ENCODE data around the gene ITGBL1. TPM values are rescaled to one million over a fixed set of nuclear protein-coding genes. Genes with fewer than 3 reads are reported as not detected.

Gene ITGBL1
- total and polyA plus RNA-seq, 2 of the 4 experiments (the other 2 are of a cell fraction), result 22.2 to 24.2 TPM

GRCh38 chr13:101700598-101700997, 248.1 kb downstream of the ITGBL1 start:
- no peak for DNase-seq
- BruUV-seq (replicated peaks), result no TSS peak
- POLR2A ChIA-PET (ENCODE audit: unreplicated experiment), result no interaction called here

More at GRCh38 chr13:101700598-101700997, 248.1 kb downstream of the ITGBL1 start:
- no peak overlapping the region for H3K4ac ChIP-seq (ENCODE audit: low read depth, low read length)
- no peak overlapping the region for H3K23ac ChIP-seq (ENCODE audit: low read depth, low read length)
- H3K14ac ChIP-seq (replicated peaks; ENCODE audit: low read depth, low read length), result no peak overlapping the region
- intact Hi-C loops (cut with micrococcal nuclease), result no loop called here
- H2BK5ac ChIP-seq (ENCODE audit: low read depth, low read length, poor library complexity, severe bottlenecking), result no peak overlapping the region
- H2AFZ ChIP-seq (replicated peaks; ENCODE audit: low read length, poor library complexity), result no peak overlapping the region
- no peaks in the 10 kb centered on the region for H4K20me1 ChIP-seq (ENCODE audit: insufficient read depth, low read length)
- no peaks in the 10 kb centered on the region for H3K4me1 ChIP-seq (ENCODE audit: control insufficient read depth, insufficient read depth, low read length)
- no peak overlapping the region for H3K4me3 ChIP-seq (ENCODE audit: insufficient read depth, low read depth, low read length)
- no peak overlapping the region for H3K56ac ChIP-seq (ENCODE audit: extremely low read depth, insufficient read depth, low read length)
- dilution Hi-C loops (cut with HindIII; ENCODE audit: low sequenced_read_pairs, unreplicated experiment), result no loop called here
- no peak overlapping the region for H2BK20ac ChIP-seq (ENCODE audit: low read depth, low read length)
- H2AK9ac ChIP-seq (replicated peaks; ENCODE audit: low read depth, low read length, poor library complexity), result no peak overlapping the region
- no peaks in the 10 kb centered on the region for H3K9me3 ChIP-seq (ENCODE audit: control insufficient read depth, insufficient read depth, low read length)
- H4K5ac ChIP-seq (ENCODE audit: low read depth, low read length), result no peak overlapping the region
- H4K8ac ChIP-seq (ENCODE audit: low read depth in 2 of 2, low read length in 2 of 2), result no peak overlapping the region
- H3K9ac ChIP-seq (ENCODE audit: low read depth, low read length), result no peak overlapping the region
- H3K4me2 ChIP-seq (ENCODE audit: low read depth, low read length), result no peak overlapping the region
- TF ChIP-seq, protein P1, sequence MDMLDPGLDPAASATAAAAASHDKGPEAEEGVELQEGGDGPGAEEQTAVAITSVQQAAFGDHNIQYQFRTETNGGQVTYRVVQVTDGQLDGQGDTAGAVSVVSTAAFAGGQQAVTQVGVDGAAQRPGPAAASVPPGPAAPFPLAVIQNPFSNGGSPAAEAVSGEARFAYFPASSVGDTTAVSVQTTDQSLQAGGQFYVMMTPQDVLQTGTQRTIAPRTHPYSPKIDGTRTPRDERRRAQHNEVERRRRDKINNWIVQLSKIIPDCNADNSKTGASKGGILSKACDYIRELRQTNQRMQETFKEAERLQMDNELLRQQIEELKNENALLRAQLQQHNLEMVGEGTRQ (IDR thresholded peaks at IDR 0.05; ENCODE audit: low read depth, low read length), result no peak
- TF ChIP-seq RAD21 (IDR thresholded peaks at IDR 0.05; ENCODE audit: low read length) (no peak), SMC3 (IDR thresholded peaks at IDR 0.05; ENCODE audit: low read depth, low read length) (no peak), FOS (IDR thresholded peaks at IDR 0.05; ENCODE audit: low read depth, low read length) (no peak), NFE2L2 (IDR thresholded peaks at IDR 0.05; ENCODE audit: low read depth, low read length) (no peak), MAZ (IDR thresholded peaks at IDR 0.05; ENCODE audit: borderline replicate concordance, low read depth, low read length) (no peak), POLR2A (IDR thresholded peaks at IDR 0.05; ENCODE audit: low read depth, low read length) (no peak), BHLHE40 (IDR thresholded peaks at IDR 0.05; ENCODE audit: low read depth, low read length) (no peak), CHD1 (IDR thresholded peaks at IDR 0.05; ENCODE audit: low read depth, low read length) (no peak), RCOR1 (IDR thresholded peaks at IDR 0.05; ENCODE audit: insufficient replicate concordance, low read length) (no peak), CEBPB (IDR thresholded peaks at IDR 0.05; ENCODE audit: low read depth, low read length) (no peak), CTCF (conservative IDR thresholded peaks at IDR 0.05; ENCODE audit: low read depth, low read length) (no peak), MXI1 (IDR thresholded peaks at IDR 0.05; ENCODE audit: borderline replicate concordance, low read depth, low read length) (no peak), RFX5 (IDR thresholded peaks at IDR 0.05; ENCODE audit: low read depth, low read length) (no peak), MAFK (IDR thresholded peaks at IDR 0.05; ENCODE audit: low read depth, low read length) (no peak)
- TF ChIP-seq, protein P2, sequence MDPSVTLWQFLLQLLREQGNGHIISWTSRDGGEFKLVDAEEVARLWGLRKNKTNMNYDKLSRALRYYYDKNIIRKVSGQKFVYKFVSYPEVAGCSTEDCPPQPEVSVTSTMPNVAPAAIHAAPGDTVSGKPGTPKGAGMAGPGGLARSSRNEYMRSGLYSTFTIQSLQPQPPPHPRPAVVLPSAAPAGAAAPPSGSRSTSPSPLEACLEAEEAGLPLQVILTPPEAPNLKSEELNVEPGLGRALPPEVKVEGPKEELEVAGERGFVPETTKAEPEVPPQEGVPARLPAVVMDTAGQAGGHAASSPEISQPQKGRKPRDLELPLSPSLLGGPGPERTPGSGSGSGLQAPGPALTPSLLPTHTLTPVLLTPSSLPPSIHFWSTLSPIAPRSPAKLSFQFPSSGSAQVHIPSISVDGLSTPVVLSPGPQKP (IDR thresholded peaks at IDR 0.05; ENCODE audit: borderline replicate concordance, low read depth, low read length), result no peak
- H3K27me3 ChIP-seq (ENCODE audit: control insufficient read depth, insufficient read depth, low read length), result no peaks in the 10 kb centered on the region
- H2BK120ac ChIP-seq (ENCODE audit: low read depth, low read length), result no peak overlapping the region
- H4K91ac ChIP-seq (ENCODE audit: insufficient read depth, low read depth, low read length), result no peak overlapping the region
- no peaks in the 10 kb centered on the region for H3K9me1 ChIP-seq (ENCODE audit: insufficient read depth, low read length)
- H3K79me1 ChIP-seq (ENCODE audit: low read depth in 1 of 2, low read length in 2 of 2), result no peaks in the 10 kb centered on the region
- H3K36me3 ChIP-seq (ENCODE audit: control insufficient read depth, insufficient read depth, low read length), result no peaks in the 10 kb centered on the region
- H3K18ac ChIP-seq (ENCODE audit: low read depth, low read length), result no peak overlapping the region
- 100% methylated on average over 1 of the region's 3 CpGs; no CpG with 5 or more reads in 1 of the 2 experiments for WGBS, 2 experiments (ENCODE audit: extremely low coverage in 2 of 2, insufficient read length in 1 of 2)
- CTCF ChIA-PET, result no interaction called here
- no peak overlapping the region for H2BK15ac ChIP-seq (ENCODE audit: low read depth, low read length)
- H3K27ac ChIP-seq (ENCODE audit: insufficient read depth, low read length), result no peak overlapping the region
- no peak for ATAC-seq (ENCODE audit: low read depth)
- in situ Hi-C loops (cut with MboI; ENCODE audit: low sequenced_read_pairs), result no loop called here
- H2AK5ac ChIP-seq (ENCODE audit: low read depth, low read length), result no peak overlapping the region

Data from IMR-90 (cell line).